Tibial nerve (tissue), 4 donors: ENCODE measurements around the gene PDHX. TPM values are rescaled to one million over a fixed set of nuclear protein-coding genes. Genes with fewer than 3 reads are reported as not detected.

ENCODE experiments used
- DNase-seq, 2 donors: peaks; one replicate each; pipeline ENCODE4 v3.0.0-alpha.2; 2019; ENCODE audit warnings: low spot score in 2 of 2
- H3K27ac ChIP-seq, 4 donors: fragments of 200-600 bp; sonication (generic) in 3 of 4; one replicate each; pipeline ENCODE4 v1.5.1; 2017 to 2019; ENCODE audit warnings: mild to moderate bottlenecking in 1 of 4
- H3K27me3 ChIP-seq, 2 donors: fragments of 200-600 bp; sonication (generic) in 1 of 2; one replicate each; pipeline versions ENCODE4 v1.5.1 to v1.6.0; 2017 to 2019
- H3K36me3 ChIP-seq, 3 donors: fragments of 200-600 bp; sonication (generic); one replicate each; pipeline ENCODE4 v1.5.1; 2018 to 2019
- H3K4me1 ChIP-seq, 4 donors: fragments of 200-600 bp; sonication (generic) in 3 of 4; one replicate each; pipeline ENCODE4 v1.5.1; 2017 to 2019
- H3K4me3 ChIP-seq, 4 donors: fragments of 200-600 bp; sonication (generic) in 3 of 4; one replicate each; pipeline ENCODE4 v1.5.1; 2017 to 2019; ENCODE audit warnings: mild to moderate bottlenecking in 1 of 4, moderate library complexity in 1 of 4
- H3K9me3 ChIP-seq, 4 donors: fragments of 200-600 bp; sonication (generic) in 3 of 4; one replicate each; pipeline ENCODE4 v1.5.1; 2017 to 2019
- EP300 ChIP-seq, 2 donors: sonication (generic); formaldehyde crosslinking; IDR thresholded peaks; one replicate each; pipeline ENCODE4 v1.6.1; 2017; ENCODE audit warnings: antibody characterized with exemption in 2 of 2, mild to moderate bottlenecking in 1 of 2
- POLR2A ChIP-seq, 2 donors: fragments of 450-650 bp; IDR thresholded peaks; one replicate each; pipeline ENCODE4 v1.6.1; 2017; ENCODE audit warnings: antibody characterized with exemption in 2 of 2, mild to moderate bottlenecking in 2 of 2, moderate library complexity in 2 of 2
- WGBS, 2 donors: methylation state at CpG; one replicate each; pipeline ENCODE4 v1.1.5; 2018; 5-methylcytosine and 5-hydroxymethylcytosine counted together
- total RNA-seq, 4 donors: library from RNA; depleted of rRNA; stranded (reverse); fragments of >200 nt; gene quantifications; one replicate each; pipeline ENCODE4 v1.1.0, GENCODE V29; 2016
- TF ChIP-seq, protein P1 (sequence below), 5 experiments: fragments of 200-600 bp in 3 of 5; fragments of 450-650 bp in 2 of 5; sonication (generic) in 3 of 5; IDR thresholded peaks; one replicate each; pipeline ENCODE4 v1.5.1; 2016 to 2019; ENCODE audit warnings: antibody characterized with exemption in 5 of 5, mild to moderate bottlenecking in 3 of 5, moderate library complexity in 2 of 5

The PDHX gene
- total RNA-seq, 4 donors from 2014 or later: 18.8 to 30.6 (median 23.2) TPM

- Histone ChIP-seq H3K36me3 (peaks cover 0 to 37% (median 0%) of the 10 kb centered on the region in 3 donors), H3K4me3 (no peak overlapping the region), H3K27me3 (no peaks in the 10 kb centered on the region), H3K27ac (no peak overlapping the region), H3K4me1 (no peaks in the 10 kb centered on the region), H3K9me3 (peaks cover 0 to 9% (median 0%) of the 10 kb centered on the region in 4 donors)
- WGBS, 2 donors: 90 to 91% methylated on average over 3 of the region's 3 CpGs
- TF ChIP-seq, protein P1, sequence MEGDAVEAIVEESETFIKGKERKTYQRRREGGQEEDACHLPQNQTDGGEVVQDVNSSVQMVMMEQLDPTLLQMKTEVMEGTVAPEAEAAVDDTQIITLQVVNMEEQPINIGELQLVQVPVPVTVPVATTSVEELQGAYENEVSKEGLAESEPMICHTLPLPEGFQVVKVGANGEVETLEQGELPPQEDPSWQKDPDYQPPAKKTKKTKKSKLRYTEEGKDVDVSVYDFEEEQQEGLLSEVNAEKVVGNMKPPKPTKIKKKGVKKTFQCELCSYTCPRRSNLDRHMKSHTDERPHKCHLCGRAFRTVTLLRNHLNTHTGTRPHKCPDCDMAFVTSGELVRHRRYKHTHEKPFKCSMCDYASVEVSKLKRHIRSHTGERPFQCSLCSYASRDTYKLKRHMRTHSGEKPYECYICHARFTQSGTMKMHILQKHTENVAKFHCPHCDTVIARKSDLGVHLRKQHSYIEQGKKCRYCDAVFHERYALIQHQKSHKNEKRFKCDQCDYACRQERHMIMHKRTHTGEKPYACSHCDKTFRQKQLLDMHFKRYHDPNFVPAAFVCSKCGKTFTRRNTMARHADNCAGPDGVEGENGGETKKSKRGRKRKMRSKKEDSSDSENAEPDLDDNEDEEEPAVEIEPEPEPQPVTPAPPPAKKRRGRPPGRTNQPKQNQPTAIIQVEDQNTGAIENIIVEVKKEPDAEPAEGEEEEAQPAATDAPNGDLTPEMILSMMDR (IDR thresholded peaks at IDR 0.05): no peak
- TF ChIP-seq EP300 (IDR thresholded peaks at IDR 0.05) (no peak), POLR2A (IDR thresholded peaks at IDR 0.05) (no peak)
- DNase-seq: no peak
Observed at GRCh38 chr11:34877375-34877975, 38.9 kb upstream of the PDHX start.

- no peak overlapping the region for H3K27ac ChIP-seq
- TF ChIP-seq, protein P1 (IDR thresholded peaks at IDR 0.05): no peak
- TF ChIP-seq EP300 (IDR thresholded peaks at IDR 0.05): no peak
- TF ChIP-seq POLR2A (IDR thresholded peaks at IDR 0.05): no peak
- H3K36me3 ChIP-seq: peaks cover 0 to 44% (median 0%) of the 10 kb centered on the region in 3 donors
- H3K4me3 ChIP-seq: no peak overlapping the region
- H3K9me3 ChIP-seq: no peaks in the 10 kb centered on the region
- DNase-seq: no peak
- no peaks in the 10 kb centered on the region for H3K27me3 ChIP-seq
- H3K4me1 ChIP-seq: no peaks in the 10 kb centered on the region
- WGBS, 2 donors: 99% methylated on average over 3 of the region's 3 CpGs
Observed at GRCh38 chr11:34881900-34882299, 34.5 kb upstream of the PDHX start.

DNA sequence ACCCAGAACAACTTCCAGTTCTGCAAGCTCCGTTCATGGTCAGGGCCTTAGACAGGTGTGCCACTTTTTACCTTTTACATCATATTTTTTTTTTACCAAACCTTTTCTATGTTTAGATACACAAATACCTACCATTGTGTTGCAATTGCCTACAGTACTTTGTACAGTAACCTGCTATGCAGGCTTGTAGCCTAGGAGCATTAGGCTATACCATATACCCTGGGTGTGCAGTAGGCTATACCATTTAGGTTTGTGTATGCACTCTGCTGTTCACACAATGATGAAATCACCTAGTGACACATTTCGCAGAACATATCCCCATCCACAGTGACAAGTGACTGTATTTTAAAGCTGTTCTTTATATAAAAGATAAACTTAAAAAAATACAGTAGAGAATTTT, 29.8 kb upstream of the PDHX start:
- Histone ChIP-seq H3K9me3 (no peaks in the 10 kb centered on the region), H3K27ac (no peak overlapping the region), H3K4me3 (no peak overlapping the region), H3K36me3 (peaks cover 0 to 51% (median 0%) of the 10 kb centered on the region in 3 donors), H3K4me1 (peaks cover 0 to 16% (median 2%) of the 10 kb centered on the region in 4 donors), H3K27me3 (no peaks in the 10 kb centered on the region)
- TF ChIP-seq, protein P1 (IDR thresholded peaks at IDR 0.05): no peak
- no peak for TF ChIP-seq EP300 (IDR thresholded peaks at IDR 0.05)
- TF ChIP-seq POLR2A (IDR thresholded peaks at IDR 0.05): no peak
- WGBS, 2 donors: 97 to 99% methylated on average over 2 of the region's 2 CpGs
- no peak for DNase-seq

- Histone ChIP-seq H3K4me3 (no peak overlapping the region), H3K27ac (no peak overlapping the region), H3K4me1 (peaks cover 0 to 21% (median 2%) of the 10 kb centered on the region in 4 donors), H3K27me3 (no peaks in the 10 kb centered on the region), H3K36me3 (peaks cover 0 to 45% (median 0%) of the 10 kb centered on the region in 3 donors), H3K9me3 (no peaks in the 10 kb centered on the region)
- TF ChIP-seq POLR2A (IDR thresholded peaks at IDR 0.05): no peak
- TF ChIP-seq EP300 (IDR thresholded peaks at IDR 0.05): no peak
- TF ChIP-seq, protein P1 (IDR thresholded peaks at IDR 0.05): no peak
- no peak for DNase-seq
- WGBS, 2 donors: 78 to 97% methylated on average over 1 of the region's 1 CpG
Observed at GRCh38 chr11:34887260-34887659, 29.2 kb upstream of the PDHX start.

DNA sequence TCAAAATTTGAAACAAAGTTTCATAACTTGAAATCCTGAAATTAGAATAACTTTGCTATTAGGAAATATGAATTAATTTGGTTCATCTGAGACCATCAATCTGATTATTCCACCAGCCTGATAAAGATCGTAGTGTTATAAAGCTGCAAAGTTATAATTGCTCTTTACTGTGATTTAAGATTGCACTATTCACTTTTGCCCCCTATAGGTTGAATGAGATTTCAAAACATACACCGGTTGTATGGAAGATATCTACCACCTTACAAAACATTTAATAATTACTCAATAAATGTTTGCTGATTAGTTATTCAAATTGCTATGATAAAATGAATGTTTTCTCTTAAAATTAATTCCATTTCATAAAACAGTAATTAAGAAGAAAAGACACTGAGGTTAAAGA, 26.3 kb upstream of the PDHX start:
- Histone ChIP-seq H3K4me3 (no peak overlapping the region), H3K9me3 (no peaks in the 10 kb centered on the region), H3K27me3 (no peaks in the 10 kb centered on the region), H3K27ac (no peak overlapping the region), H3K4me1 (peaks cover 0 to 26% (median 2%) of the 10 kb centered on the region in 4 donors), H3K36me3 (peaks cover 0 to 29% (median 0%) of the 10 kb centered on the region in 3 donors)
- TF ChIP-seq, protein P1 (IDR thresholded peaks at IDR 0.05): peak in 3 of 5 experiments; percentile 2 to 12 (median 9)
- TF ChIP-seq POLR2A (IDR thresholded peaks at IDR 0.05) (no peak), EP300 (IDR thresholded peaks at IDR 0.05) (no peak)
- no peak for DNase-seq
- 53 to 70% methylated on average over 2 of the region's 2 CpGs for WGBS, 2 donors
